GM23338 (cell line): ENCODE results near the gene TNFRSF12A.

Experiments
- CREB1 ChIP-seq: fragments of 250-450 bp; sonication (Bioruptor Pico); IDR thresholded peaks from 2 replicates; pipeline ENCODE4 v1.5.0; 2020; ENCODE audit warnings: low read depth, mild to moderate bottlenecking, moderate library complexity
- CTCF ChIP-seq, 2 experiments: fragments of 200-600 bp in 1 of 2; sonication (generic) in 1 of 2; conservative IDR thresholded peaks; 2 replicates each; pipeline versions ENCODE4 v1.5.1 to v1.6.1; 2016 to 2017; ENCODE audit warnings: antibody characterized with exemption in 2 of 2, low read depth in 2 of 2, mild to moderate bottlenecking in 2 of 2, moderate library complexity in 1 of 2
- EZH2 ChIP-seq: fragments of 200-600 bp; sonication (generic); IDR thresholded peaks from one replicate; pipeline ENCODE4 v1.8.0; 2017; ENCODE audit warnings: antibody characterized with exemption, mild to moderate bottlenecking, low read depth; ENCODE audit not compliant: unreplicated experiment
- EZH2phosphoT487 ChIP-seq: fragments of 200-600 bp; sonication (generic); IDR thresholded peaks from one replicate; pipeline ENCODE4 v1.8.1; 2018; ENCODE audit warnings: antibody characterized with exemption; ENCODE audit not compliant: unreplicated experiment
- JUNB ChIP-seq: IDR thresholded peaks from one replicate; pipeline ENCODE4 v1.6.1; 2016; ENCODE audit warnings: antibody characterized with exemption; ENCODE audit not compliant: unreplicated experiment
- NANOG ChIP-seq: IDR thresholded peaks from 2 replicates; pipeline ENCODE4 v1.6.1; 2016; ENCODE audit warnings: antibody characterized with exemption, borderline replicate concordance
- POLR2AphosphoS5 ChIP-seq: IDR thresholded peaks from 2 replicates; pipeline ENCODE4 v1.6.1; 2016; ENCODE audit warnings: antibody characterized with exemption, low read depth
- REST ChIP-seq: IDR thresholded peaks from one replicate; pipeline ENCODE4 v1.6.1; 2018; ENCODE audit warnings: antibody characterized with exemption; ENCODE audit not compliant: unreplicated experiment
- ZNF114 ChIP-seq: fragments of 250-450 bp; sonication (Bioruptor Pico); IDR thresholded peaks from 2 replicates; pipeline ENCODE4 v1.5.0; 2020; ENCODE audit warnings: mild to moderate bottlenecking, moderate library complexity
- ZNF331 ChIP-seq: fragments of 250-450 bp; sonication (Bioruptor Pico); IDR thresholded peaks from 2 replicates; pipeline ENCODE4 v1.5.0; 2020; ENCODE audit warnings: low read depth, mild to moderate bottlenecking, moderate library complexity

GRCh38 chr16:3035289-3035971 lies 15.3 kb downstream of the TNFRSF12A start:
- TF ChIP-seq CTCF (conservative IDR thresholded peaks at IDR 0.05; ENCODE audit: low read depth in 2 of 2): no peak
- no peak for TF ChIP-seq REST
- no peak for TF ChIP-seq CREB1
- TF ChIP-seq POLR2AphosphoS5: no peak
- no peak for TF ChIP-seq EZH2
- TF ChIP-seq NANOG: no peak
- no peak for TF ChIP-seq JUNB
- no peak for TF ChIP-seq ZNF331 (CRISPR knock-in tag)
- no peak for TF ChIP-seq EZH2phosphoT487
- no peak for TF ChIP-seq ZNF114 (CRISPR knock-in tag)
